ENCODE results near the gene CD320.

GRCh38 chr19:8255426-8256125 is 52.6 kb downstream of the CD320 start:
- TF ChIP-seq E2F6 (IDR thresholded peaks at IDR 0.05; ENCODE audit: borderline replicate concordance, low read depth) = no peak
- no peak for TF ChIP-seq CTCF (IDR thresholded peaks at IDR 0.05)
- no peak for TF ChIP-seq POLR2A (IDR thresholded peaks at IDR 0.05; ENCODE audit: low read length)
- TF ChIP-seq MAX (IDR thresholded peaks at IDR 0.05) = no peak
- no peak for TF ChIP-seq MYC (IDR thresholded peaks at IDR 0.05; ENCODE audit: borderline replicate concordance, low read length)
- TF ChIP-seq CHD4 (IDR thresholded peaks at IDR 0.05; ENCODE audit: borderline replicate concordance) = no peak
- TF ChIP-seq PBX3 (IDR thresholded peaks at IDR 0.05) = no peak
- TF ChIP-seq HOXA7 (CRISPR knock-in tag; IDR thresholded peaks at IDR 0.05) = no peak
- no peak for TF ChIP-seq SREBF2 (IDR thresholded peaks at IDR 0.05)
- TF ChIP-seq JUN (IDR thresholded peaks at IDR 0.05) = no peak

Data from A549 (cell line).